Muscle of back (tissue), 11 donors: Measurements from ENCODE around the gene CEP104. TPM values are rescaled to one million over a fixed set of nuclear protein-coding genes. Genes with fewer than 3 reads are reported as not detected.
"Not testable (repeated sequence)": the region's sequence is repeated elsewhere in the genome, so short reads cannot be mapped to it uniquely, and the experiment has no call there.

Experiments
- DNase-seq, 3 donors: peaks; one replicate each; pipeline versions ENCODE4 v3.0.0 to v3.0.0-alpha.2; 2013
- polyA plus RNA-seq, 10 donors: library from polyadenylated mRNA; unstranded; fragments of 120-200 nt; gene quantifications; one replicate each; pipeline ENCODE4 v1.2.1, GENCODE V29; 2013; ENCODE audit not compliant: insufficient read length in 10 of 10

The CEP104 gene
- polyA plus RNA-seq, 10 donors = 14.4 to 26.8 (median 21.0) TPM

- not testable (repeated sequence) for DNase-seq
Observed at GRCh38 chr1:3800795-3801194, 56.2 kb downstream of the CEP104 start.

- DNase-seq = no peak
Observed at GRCh38 chr1:3799976-3800685, 56.9 kb downstream of the CEP104 start.

GRCh38 chr1:3796215-3797061 lies 60.6 kb downstream of the CEP104 start, which contains the start of gene LRRC47:
LRRC47 (minus strand) TSS chr1:3796498; CDS start chr1:3796476, 22 bp downstream.
- peak; percentile 91 to 97 (median 93) for DNase-seq

- DNase-seq = no peak
Observed at GRCh38 chr1:3795453-3796214, 61.4 kb downstream of the CEP104 start.

GRCh38 chr1:3790952-3791351 lies 66.1 kb downstream of the CEP104 start:
- DNase-seq = no peak

GRCh38 chr1:3790500-3790923 lies 66.5 kb downstream of the CEP104 start:
- DNase-seq = no peak

DNA sequence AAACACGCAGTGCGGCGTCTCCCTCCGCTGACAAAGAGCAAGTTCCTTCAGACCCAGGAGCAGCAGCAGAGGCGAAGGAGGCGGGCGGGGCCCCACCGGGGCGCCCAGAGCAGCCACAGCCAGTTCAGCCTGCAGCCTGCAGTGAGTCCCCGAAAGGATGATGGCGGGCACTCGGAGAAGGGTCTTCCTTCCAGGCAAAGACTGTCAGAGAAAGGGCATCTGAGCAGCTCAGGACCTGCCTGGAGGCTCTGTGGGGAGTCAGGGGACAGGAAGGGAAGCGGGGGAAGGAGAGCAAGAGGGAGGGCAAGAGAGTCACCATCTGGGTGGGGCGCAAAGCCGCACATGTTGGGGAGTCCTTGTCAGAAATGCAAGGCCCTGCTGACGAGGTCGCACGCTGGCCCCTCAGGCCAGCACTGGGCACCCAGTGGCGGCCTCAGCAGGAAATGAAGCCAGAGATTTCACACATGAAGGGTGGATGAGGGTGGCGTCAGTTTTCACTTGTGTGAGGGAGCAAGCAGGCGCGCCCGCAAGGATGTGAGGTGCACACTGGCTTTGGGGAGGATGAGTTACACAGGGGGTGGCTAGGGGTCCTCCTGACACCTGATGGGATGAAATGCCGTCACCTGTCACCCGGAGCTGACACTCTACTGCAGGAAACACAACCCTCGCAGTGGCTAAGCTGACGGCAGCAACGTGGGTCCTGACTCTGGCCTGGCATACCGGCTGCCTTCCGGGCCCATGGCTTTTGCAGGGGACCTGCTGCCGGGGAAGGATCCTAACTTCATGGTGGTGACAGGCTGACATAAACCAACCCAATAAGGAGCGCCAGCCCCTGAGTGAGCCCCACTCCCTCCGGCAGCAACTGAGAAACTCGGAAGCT lies 67.3 kb downstream of the CEP104 start:
- DNase-seq = no peak

DNA sequence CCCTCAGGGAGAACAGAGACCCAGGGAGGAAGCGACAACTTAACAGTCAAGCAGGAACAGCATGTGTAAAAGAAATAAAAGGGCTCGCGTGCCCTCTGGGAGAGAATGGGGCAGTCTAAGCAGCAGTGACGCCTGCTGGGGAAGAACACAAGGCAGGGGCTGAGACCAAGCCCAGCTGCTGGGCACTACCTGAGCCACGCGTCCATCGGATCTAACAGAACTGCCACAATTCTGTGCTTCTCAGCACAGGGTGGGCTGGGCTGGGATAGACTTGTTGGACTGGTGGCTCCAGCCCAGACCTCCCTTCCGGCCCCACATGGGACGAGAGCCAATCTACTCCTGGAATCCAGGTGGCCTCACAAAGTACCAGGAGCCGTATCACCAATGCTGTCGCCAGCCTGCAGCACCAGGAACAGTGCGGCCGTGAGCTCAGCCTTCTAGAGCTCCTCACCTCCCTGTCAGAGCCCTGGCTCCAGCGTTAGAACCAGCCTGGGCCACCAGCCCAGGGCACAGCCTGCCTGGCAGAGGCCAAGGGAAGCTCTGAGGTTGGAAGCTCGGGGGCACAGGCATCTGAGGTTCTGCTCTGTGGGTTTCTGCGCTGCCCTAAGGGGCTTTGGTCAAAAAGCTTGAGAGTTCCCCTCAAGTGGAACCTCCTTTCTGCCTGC lies 68.1 kb downstream of the CEP104 start:
- no peak for DNase-seq

DNA sequence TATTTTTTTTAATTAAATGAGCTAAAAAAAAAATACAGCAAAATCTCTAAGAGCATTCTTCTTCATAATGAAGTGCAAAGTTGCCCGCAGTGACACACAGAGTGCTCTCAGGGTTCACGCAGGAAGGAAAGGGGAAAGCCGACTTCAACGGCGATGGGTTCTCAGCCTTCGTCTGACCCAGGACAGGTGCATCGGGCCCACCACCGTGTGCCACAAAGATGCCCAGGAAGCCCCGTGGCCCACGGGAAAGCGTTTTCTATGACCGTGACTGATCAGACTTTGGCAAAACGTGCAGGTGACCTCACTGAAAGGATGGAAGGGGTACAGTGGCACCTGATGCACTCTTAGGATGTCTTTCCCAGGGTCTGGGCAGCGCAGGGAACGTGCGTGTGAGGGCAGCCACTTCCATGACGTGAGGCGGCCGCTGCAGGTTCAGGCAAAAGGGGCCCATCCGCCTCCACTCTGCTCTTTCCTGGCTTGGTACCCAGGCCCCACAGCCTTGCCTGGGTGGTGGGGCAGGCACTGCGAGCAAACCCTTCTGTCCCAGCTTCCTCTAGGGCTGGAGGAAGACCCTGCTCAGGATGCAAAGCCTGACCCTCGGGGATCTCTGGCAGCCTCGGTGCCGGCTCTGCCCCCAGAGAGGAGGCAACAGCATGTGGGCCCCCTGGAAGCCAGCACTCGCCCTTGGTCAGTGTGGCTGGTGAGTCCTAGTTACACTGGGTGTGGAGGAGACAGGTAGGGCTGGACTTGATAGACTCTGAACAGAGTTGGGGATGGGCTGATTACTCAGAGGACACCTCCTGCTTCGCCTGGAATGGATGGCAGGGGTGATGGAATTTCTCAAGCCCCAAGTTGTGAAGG lies 69.0 kb downstream of the CEP104 start:
- no peak for DNase-seq

GRCh38 chr1:3787349-3787715 lies 69.7 kb downstream of the CEP104 start:
- no peak for DNase-seq

- DNase-seq = no peak
Observed at GRCh38 chr1:3786468-3787348, 70.3 kb downstream of the CEP104 start.

DNA sequence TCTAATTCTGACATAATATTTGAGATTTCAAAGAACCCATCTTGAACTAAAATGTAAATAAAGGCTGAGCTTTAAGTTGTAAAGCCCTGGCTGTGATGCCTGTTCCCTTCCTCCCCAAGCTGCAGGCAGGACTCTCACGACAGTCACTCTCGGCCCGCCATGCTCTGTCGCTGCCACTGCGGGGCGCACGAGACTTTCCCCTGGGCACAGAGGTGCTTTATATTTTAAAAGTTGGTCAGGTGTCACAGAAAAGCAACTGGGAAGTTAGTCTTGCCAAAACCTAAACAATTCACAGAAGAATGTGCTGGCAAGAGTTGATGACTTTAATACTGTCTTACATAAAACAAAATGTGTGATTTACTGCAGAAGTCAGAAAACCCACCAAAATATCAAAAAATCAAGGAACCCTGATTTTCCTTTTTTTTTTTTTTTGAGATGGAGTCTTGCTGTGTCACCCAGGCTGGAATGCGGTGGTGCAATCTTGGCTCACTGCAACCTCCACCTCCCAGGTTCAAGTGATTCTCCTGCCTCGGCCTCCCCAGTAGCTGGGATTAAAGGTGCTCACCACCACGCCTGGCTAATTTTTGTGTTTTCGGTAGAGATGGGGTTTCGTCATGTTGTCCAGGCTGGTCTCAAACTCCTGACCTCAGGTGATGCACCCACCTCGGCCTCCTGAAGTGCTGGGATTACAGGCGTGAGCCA lies 71.4 kb downstream of the CEP104 start:
- DNase-seq = no peak

- DNase-seq = no peak
Observed at GRCh38 chr1:3785045-3785444, 72.0 kb downstream of the CEP104 start.

DNA sequence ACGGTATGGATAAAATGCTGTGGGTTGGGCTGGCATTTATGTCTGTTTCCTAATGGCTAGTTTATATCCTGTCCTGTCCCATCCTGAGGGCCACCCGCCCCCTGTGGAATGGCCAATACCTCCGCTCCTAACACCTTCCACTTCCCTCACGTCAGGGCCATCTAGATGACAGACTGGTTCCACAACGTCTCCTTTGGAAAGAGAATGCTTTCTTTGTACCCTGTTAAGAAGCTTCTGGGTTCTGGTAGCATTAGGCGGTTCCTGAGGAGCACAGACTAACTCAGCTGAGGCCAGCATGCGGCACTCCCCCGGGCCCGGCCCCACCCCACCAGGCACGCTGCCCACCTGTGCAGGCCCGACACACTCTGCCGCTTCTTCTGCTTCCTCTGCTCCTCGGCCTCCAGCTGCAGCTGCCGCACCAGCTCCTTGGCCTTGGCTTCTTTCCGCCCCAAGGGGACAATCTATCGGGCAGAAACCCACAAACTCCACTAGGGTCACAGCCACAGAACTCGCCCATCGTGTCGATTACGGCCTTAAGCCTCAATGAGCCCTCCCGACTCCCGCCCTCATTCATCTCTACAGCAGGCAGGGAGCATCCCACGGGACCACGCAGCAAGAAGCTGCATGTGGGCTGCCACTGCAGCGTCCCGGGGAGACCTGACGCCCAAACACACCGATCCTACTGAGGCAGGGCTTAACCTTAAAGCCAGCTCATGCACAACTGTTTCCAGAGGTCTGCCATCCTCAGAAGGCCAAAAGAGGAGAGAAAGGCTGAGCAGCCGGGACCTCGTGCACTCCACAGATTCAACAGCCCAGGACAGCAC lies 73.1 kb downstream of the CEP104 start:
- DNase-seq = no peak

DNA sequence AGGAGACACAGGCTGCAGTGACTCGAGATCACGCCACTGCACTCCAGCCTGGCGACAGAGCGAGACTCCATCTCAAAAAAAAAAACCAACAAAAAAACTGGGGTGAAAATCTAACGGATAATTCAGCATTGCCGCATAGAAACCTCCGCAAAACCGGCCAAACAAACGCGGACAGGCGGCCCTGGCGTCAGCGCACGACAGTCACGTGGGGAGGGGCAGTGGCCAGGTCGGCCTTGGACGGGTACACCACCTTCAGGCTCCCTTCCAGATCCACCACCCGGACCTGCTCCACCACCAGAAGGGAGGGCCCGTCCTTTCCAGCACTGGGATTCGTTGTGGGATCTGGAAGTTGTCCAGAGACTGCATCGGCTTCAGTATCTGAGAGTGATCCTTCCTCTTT lies 76.1 kb downstream of the CEP104 start:
- no peak for DNase-seq

DNA sequence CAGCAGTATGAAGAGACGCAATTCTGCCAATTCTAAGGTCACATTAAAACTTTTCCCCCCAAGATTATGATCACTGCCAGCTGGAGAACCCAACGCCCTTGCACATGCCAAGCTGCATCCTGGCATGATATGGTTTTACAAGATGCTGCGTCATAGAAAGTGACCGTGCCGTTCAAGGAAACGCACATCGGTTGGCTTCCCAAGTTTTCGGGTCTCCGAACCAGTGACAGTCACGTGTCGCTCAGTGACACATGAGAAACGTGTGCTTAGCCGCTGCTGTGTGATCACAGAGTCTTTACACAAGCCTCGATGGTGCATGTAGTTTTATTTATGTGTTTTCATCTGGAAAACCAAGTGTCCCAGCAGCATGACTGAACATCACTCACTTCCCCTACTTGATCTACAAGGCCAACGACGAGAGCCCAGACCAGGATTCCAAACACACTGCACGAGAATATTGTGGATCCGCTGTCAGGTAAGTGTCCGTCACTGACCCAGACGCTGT lies 77.0 kb downstream of the CEP104 start:
- no peak for DNase-seq
